ENCODE data around the gene RTTN. TPM values are rescaled to one million over a fixed set of nuclear protein-coding genes. Genes with fewer than 3 reads are reported as not detected.

RTTN gene
- total RNA-seq, 2 experiments from 2014 or later: 19.8 to 29.7 TPM

DNA sequence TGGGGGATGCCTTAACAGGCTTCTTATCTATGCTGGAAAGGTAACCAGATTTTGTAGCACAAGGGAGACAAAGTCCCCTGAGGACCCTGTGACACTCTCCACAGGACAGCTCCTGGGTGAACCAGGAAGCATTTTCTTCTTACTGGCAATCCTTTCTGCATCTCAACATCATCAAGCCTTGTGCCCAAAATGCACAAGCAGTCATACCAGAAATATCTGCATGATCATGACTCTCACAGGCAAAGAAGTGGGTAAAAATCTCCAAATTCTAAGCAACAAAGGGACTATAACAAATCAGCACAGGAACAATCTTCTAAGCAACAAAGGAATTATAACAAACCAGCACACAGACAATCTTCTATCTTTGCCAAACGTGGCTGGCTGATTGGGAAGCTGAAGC, 158.7 kb downstream of the RTTN start:
- intact Hi-C loops (cut with micrococcal nuclease; ENCODE audit: unreplicated experiment): no loop called here
- ChIA-PET POLR2A (no interaction called here), CTCF (ENCODE audit: unreplicated experiment) (no interaction called here)
- no peak overlapping the region for H2AFZ ChIP-seq (ENCODE audit: low read length)
- H4K20me1 ChIP-seq (ENCODE audit: insufficient read depth, low read length): no peaks in the 10 kb centered on the region
- no peak for TF ChIP-seq EZH2phosphoT487 (IDR thresholded peaks at IDR 0.05; ENCODE audit: borderline replicate concordance, low read depth, low read length)
- TF ChIP-seq, protein P1, sequence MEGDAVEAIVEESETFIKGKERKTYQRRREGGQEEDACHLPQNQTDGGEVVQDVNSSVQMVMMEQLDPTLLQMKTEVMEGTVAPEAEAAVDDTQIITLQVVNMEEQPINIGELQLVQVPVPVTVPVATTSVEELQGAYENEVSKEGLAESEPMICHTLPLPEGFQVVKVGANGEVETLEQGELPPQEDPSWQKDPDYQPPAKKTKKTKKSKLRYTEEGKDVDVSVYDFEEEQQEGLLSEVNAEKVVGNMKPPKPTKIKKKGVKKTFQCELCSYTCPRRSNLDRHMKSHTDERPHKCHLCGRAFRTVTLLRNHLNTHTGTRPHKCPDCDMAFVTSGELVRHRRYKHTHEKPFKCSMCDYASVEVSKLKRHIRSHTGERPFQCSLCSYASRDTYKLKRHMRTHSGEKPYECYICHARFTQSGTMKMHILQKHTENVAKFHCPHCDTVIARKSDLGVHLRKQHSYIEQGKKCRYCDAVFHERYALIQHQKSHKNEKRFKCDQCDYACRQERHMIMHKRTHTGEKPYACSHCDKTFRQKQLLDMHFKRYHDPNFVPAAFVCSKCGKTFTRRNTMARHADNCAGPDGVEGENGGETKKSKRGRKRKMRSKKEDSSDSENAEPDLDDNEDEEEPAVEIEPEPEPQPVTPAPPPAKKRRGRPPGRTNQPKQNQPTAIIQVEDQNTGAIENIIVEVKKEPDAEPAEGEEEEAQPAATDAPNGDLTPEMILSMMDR (conservative IDR thresholded peaks at IDR 0.05; ENCODE audit: low read length): no peak
- no peaks in the 10 kb centered on the region for H3K4me1 ChIP-seq (ENCODE audit: insufficient read depth, low read length, poor library complexity, severe bottlenecking)
- H3K9me3 ChIP-seq (ENCODE audit: low read length): no peaks in the 10 kb centered on the region
- BruUV-seq (replicated peaks): no TSS peak
- no peaks in the 10 kb centered on the region for H3K79me2 ChIP-seq (ENCODE audit: insufficient read depth, low read depth, low read length)
- no peak overlapping the region for H3K27ac ChIP-seq (ENCODE audit: low read depth, low read length, poor library complexity, severe bottlenecking)
- no peaks in the 10 kb centered on the region; the same call in 1 of the 2 replicates for H3K36me3 ChIP-seq (ENCODE audit: insufficient read depth, low read length)
- no peaks in the 10 kb centered on the region for H3K9me2 ChIP-seq (ENCODE audit: insufficient read depth, low read length)
- no peak for DNase-seq (ENCODE audit: low spot score)
- no peak overlapping the region for H3K4me3 ChIP-seq (ENCODE audit: low read depth, low read length, poor library complexity, severe bottlenecking)
- no peak overlapping the region for H3K4me2 ChIP-seq (ENCODE audit: low read length)

DNA sequence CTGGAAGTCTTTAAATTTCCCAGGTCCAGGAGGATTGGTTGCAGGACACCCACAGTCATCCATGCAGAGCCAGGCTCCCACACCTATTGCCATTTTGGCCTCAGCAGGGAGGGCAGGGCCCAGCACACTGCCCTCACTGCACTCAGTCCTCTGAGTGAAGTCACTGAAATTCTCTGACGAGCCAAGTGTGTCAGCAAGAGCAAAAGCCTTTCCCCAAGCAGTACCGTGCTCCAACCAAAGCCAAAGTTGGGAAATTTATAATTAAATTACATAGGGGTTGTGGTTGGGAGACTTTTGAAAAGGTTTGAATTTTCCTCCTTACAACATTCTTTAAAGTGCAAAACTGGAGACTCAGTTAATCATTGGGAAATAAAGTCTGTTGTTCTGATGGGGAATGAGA, 159.3 kb downstream of the RTTN start:
- H3K4me2 ChIP-seq (ENCODE audit: low read length): no peak overlapping the region
- intact Hi-C loops (cut with micrococcal nuclease; ENCODE audit: unreplicated experiment): no loop called here
- ChIA-PET POLR2A (no interaction called here), CTCF (ENCODE audit: unreplicated experiment) (no interaction called here)
- TF ChIP-seq EZH2phosphoT487 (IDR thresholded peaks at IDR 0.05; ENCODE audit: borderline replicate concordance, low read depth, low read length): no peak
- TF ChIP-seq, protein P1 (conservative IDR thresholded peaks at IDR 0.05; ENCODE audit: low read length): no peak
- H2AFZ ChIP-seq (ENCODE audit: low read length): no peak overlapping the region
- no peaks in the 10 kb centered on the region; the same call in 1 of the 2 replicates for H3K36me3 ChIP-seq (ENCODE audit: insufficient read depth, low read length)
- H3K27ac ChIP-seq (ENCODE audit: low read depth, low read length, poor library complexity, severe bottlenecking): no peak overlapping the region
- DNase-seq (ENCODE audit: low spot score): no peak
- H3K9me3 ChIP-seq (ENCODE audit: low read length): no peaks in the 10 kb centered on the region
- no peaks in the 10 kb centered on the region for H3K4me1 ChIP-seq (ENCODE audit: insufficient read depth, low read length, poor library complexity, severe bottlenecking)
- no peak overlapping the region for H3K4me3 ChIP-seq (ENCODE audit: low read depth, low read length, poor library complexity, severe bottlenecking)
- H4K20me1 ChIP-seq (ENCODE audit: insufficient read depth, low read length): no peaks in the 10 kb centered on the region
- no peaks in the 10 kb centered on the region for H3K9me2 ChIP-seq (ENCODE audit: insufficient read depth, low read length)
- no TSS peak for BruUV-seq (replicated peaks)
- no peaks in the 10 kb centered on the region for H3K79me2 ChIP-seq (ENCODE audit: insufficient read depth, low read depth, low read length)

DNA sequence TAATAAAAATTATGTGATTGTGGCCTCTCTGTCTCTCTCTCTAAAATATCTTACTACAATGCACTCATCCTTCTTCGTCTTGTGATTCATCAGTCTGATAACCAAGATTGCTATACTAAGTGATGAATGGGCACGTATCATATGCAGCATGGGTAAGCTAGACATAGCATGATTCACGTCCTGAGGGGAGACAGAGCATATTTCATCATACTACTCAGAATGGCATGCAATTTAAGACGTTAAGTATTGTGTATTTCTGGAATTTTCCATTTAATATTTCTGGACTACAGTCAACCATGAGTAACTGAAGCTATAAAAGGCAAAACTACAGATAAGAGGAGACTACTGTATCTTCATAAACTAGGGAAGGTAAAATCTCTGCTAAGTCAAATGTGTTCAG, 160.9 kb downstream of the RTTN start:
- no TSS peak for BruUV-seq (replicated peaks)
- H3K4me3 ChIP-seq (ENCODE audit: low read depth, low read length, poor library complexity, severe bottlenecking): no peak overlapping the region
- no peak overlapping the region for H3K4me2 ChIP-seq (ENCODE audit: low read length)
- H3K27ac ChIP-seq (ENCODE audit: low read depth, low read length, poor library complexity, severe bottlenecking): no peak overlapping the region
- H3K36me3 ChIP-seq (ENCODE audit: insufficient read depth, low read length): no peaks in the 10 kb centered on the region; the same call in 1 of the 2 replicates
- ChIA-PET CTCF (ENCODE audit: unreplicated experiment) (no interaction called here), POLR2A (no interaction called here)
- H4K20me1 ChIP-seq (ENCODE audit: insufficient read depth, low read length): no peaks in the 10 kb centered on the region
- H3K79me2 ChIP-seq (ENCODE audit: insufficient read depth, low read depth, low read length): no peaks in the 10 kb centered on the region
- H2AFZ ChIP-seq (ENCODE audit: low read length): no peak overlapping the region
- TF ChIP-seq EZH2phosphoT487 (IDR thresholded peaks at IDR 0.05; ENCODE audit: borderline replicate concordance, low read depth, low read length): no peak
- TF ChIP-seq, protein P1 (conservative IDR thresholded peaks at IDR 0.05; ENCODE audit: low read length): no peak
- no peak for DNase-seq (ENCODE audit: low spot score)
- H3K4me1 ChIP-seq (ENCODE audit: insufficient read depth, low read length, poor library complexity, severe bottlenecking): no peaks in the 10 kb centered on the region
- intact Hi-C loops (cut with micrococcal nuclease; ENCODE audit: unreplicated experiment): no loop called here
- H3K9me2 ChIP-seq (ENCODE audit: insufficient read depth, low read length): no peaks in the 10 kb centered on the region
- H3K9me3 ChIP-seq (ENCODE audit: low read length): no peaks in the 10 kb centered on the region

All from OCI-LY7 (cell line).